HEK293 (cell line): ENCODE data around the gene SOX11.

Source experiments
- CTCF ChIA-PET: fragments of 350-600 bp; formaldehyde crosslinking; extraction: SDS; loops from one replicate; lab custom pipeline; 2021; ENCODE audit warnings: antibody characterized with exemption; lab: Yijun Ruan, JAX
- POLR2A ChIA-PET: fragments of 300-600 bp; formaldehyde crosslinking; extraction: SDS; loops from one replicate; lab custom pipeline; 2020; ENCODE audit warnings: antibody characterized with exemption, inconsistent platforms; lab: Yijun Ruan, JAX
- H3K27ac ChIP-seq: fragments of 200-500 bp; sonication (Bioruptor generic); 2 replicates; pipeline ENCODE4 v1.5.1; 2014; ENCODE audit warnings: low read depth, low read length, control low read depth, inconsistent platforms; ENCODE audit errors: extremely low read depth
- H3K36me3 ChIP-seq, 2 experiments: fragments of 200-500 bp in 1 of 2; sonication (Bioruptor generic) in 1 of 2; 1 replicate in 1 of 2; 2 replicates in 1 of 2; pipeline ENCODE4 v1.5.1; 2014 to 2017; ENCODE audit warnings: inconsistent platforms in 2 of 2, low read length in 2 of 2; ENCODE audit not compliant: control insufficient read depth in 2 of 2, insufficient read depth in 1 of 2
- H3K4me1 ChIP-seq: fragments of 200-500 bp; sonication (Bioruptor generic); 2 replicates; pipeline ENCODE4 v1.5.1; 2014; ENCODE audit warnings: mild to moderate bottlenecking, low read length, inconsistent platforms; ENCODE audit not compliant: control insufficient read depth, insufficient read depth
- H3K4me3 ChIP-seq: 2 replicates; pipeline ENCODE4 v1.5.1; 2011; ENCODE audit warnings: low read depth, mild to moderate bottlenecking, control low read depth, low read length, moderate library complexity
- H3K9me3 ChIP-seq: fragments of 200-500 bp; sonication (Bioruptor generic); 2 replicates; pipeline ENCODE4 v1.5.1; 2014; ENCODE audit warnings: low read depth, low read length, inconsistent platforms; ENCODE audit not compliant: control insufficient read depth, insufficient read depth
- MYNN ChIP-seq: fragments of 450-650 bp; formaldehyde crosslinking; IDR thresholded peaks from 2 replicates; pipeline ENCODE4 v1.5.1; 2016; ENCODE audit warnings: missing biosample characterization, missing genetic modification characterization, borderline replicate concordance
- OVOL3 ChIP-seq: fragments of 450-650 bp; formaldehyde crosslinking; IDR thresholded peaks from 2 replicates; pipeline ENCODE4 v1.5.1; 2016; ENCODE audit warnings: missing biosample characterization, missing genetic modification characterization
- PRDM10 ChIP-seq: fragments of 450-650 bp; formaldehyde crosslinking; IDR thresholded peaks from 2 replicates; pipeline ENCODE4 v1.5.1; 2016; ENCODE audit warnings: missing biosample characterization, missing genetic modification characterization
- ZIC2 ChIP-seq: fragments of 450-650 bp; formaldehyde crosslinking; IDR thresholded peaks from 2 replicates; pipeline ENCODE4 v1.5.1; 2016; ENCODE audit warnings: missing biosample characterization, missing genetic modification characterization
- ZNF16 ChIP-seq: fragments of 450-650 bp; formaldehyde crosslinking; IDR thresholded peaks from 2 replicates; pipeline ENCODE4 v1.5.1; 2016; ENCODE audit warnings: low read depth, missing biosample characterization, missing genetic modification characterization
- ZNF184 ChIP-seq: fragments of 450-650 bp; IDR thresholded peaks from 2 replicates; pipeline ENCODE4 v1.5.1; 2018; ENCODE audit warnings: missing biosample characterization, mild to moderate bottlenecking, missing genetic modification characterization
- ZNF211 ChIP-seq: fragments of 450-650 bp; formaldehyde crosslinking; IDR thresholded peaks from 2 replicates; pipeline ENCODE4 v1.5.1; 2016; ENCODE audit warnings: low read depth, missing biosample characterization, missing genetic modification characterization
- ZNF214 ChIP-seq: fragments of 450-650 bp; formaldehyde crosslinking; IDR thresholded peaks from 2 replicates; pipeline ENCODE4 v1.5.1; 2017; ENCODE audit warnings: missing biosample characterization, mild to moderate bottlenecking, missing genetic modification characterization, borderline replicate concordance
- ZNF274 ChIP-seq, 2 experiments: fragments of 200-500 bp in 1 of 2; fragments of 450-650 bp in 1 of 2; sonication (Bioruptor generic) in 1 of 2; formaldehyde crosslinking in 1 of 2; IDR thresholded peaks; 2 replicates each; pipeline versions ENCODE4 v1.5.1 to v1.6.1; 2014 to 2016; ENCODE audit warnings: borderline replicate concordance in 1 of 2, inconsistent platforms in 1 of 2, low read length in 1 of 2, missing biosample characterization in 1 of 2, missing genetic modification characterization in 1 of 2
- ZNF280D ChIP-seq: fragments of 450-650 bp; formaldehyde crosslinking; IDR thresholded peaks from 2 replicates; pipeline ENCODE4 v1.5.1; 2016; ENCODE audit warnings: missing biosample characterization, missing genetic modification characterization
- ZNF366 ChIP-seq: fragments of 450-650 bp; formaldehyde crosslinking; conservative IDR thresholded peaks from 2 replicates; pipeline ENCODE4 v1.5.1; 2016; ENCODE audit warnings: missing biosample characterization, missing genetic modification characterization
- ZNF561 ChIP-seq: fragments of 450-650 bp; IDR thresholded peaks from 2 replicates; pipeline ENCODE4 v1.5.1; 2018; ENCODE audit warnings: missing biosample characterization, missing genetic modification characterization, borderline replicate concordance
- ZNF600 ChIP-seq: fragments of 450-650 bp; formaldehyde crosslinking; IDR thresholded peaks from 2 replicates; pipeline ENCODE4 v1.5.1; 2016; ENCODE audit warnings: missing biosample characterization, missing genetic modification characterization
- ZNF624 ChIP-seq: fragments of 450-650 bp; formaldehyde crosslinking; IDR thresholded peaks from 2 replicates; pipeline ENCODE4 v1.5.1; 2017; ENCODE audit warnings: missing biosample characterization, missing genetic modification characterization
- TF ChIP-seq, protein P1 (sequence below): fragments of 450-650 bp; IDR thresholded peaks from 2 replicates; pipeline ENCODE4 v1.5.1; 2018; ENCODE audit warnings: missing biosample characterization, missing genetic modification characterization

The SOX11 gene

DNA sequence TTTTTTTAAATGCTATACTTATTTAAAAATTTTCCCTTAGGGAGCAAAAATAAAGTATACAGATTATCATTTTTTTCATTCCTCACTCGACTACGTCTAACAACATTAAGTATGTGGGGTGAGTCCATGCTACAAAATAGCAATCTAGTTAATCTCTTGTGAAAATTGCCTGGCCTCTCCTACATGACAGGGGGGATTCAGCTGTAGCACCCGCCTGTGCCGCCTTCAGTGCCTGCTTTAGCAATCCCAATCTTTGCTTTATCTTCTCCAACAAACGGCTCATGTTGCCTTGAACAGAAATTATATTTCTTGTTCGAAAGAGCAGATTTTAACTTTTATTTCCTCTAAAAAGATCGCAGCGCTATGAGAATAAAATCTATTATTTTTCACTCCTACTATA, 2.4 kb upstream of the SOX11 start:
- POLR2A ChIA-PET, result no interaction called here
- H3K9me3 ChIP-seq, result no peaks in the 10 kb centered on the region
- no peak overlapping the region for H3K4me3 ChIP-seq
- TF ChIP-seq PRDM10, result no peak
- no peak for TF ChIP-seq ZNF184 (tag by site-specific recombination)
- TF ChIP-seq ZNF214 (tag by site-specific recombination), result no peak
- TF ChIP-seq ZNF366, result no peak
- no peak for TF ChIP-seq ZNF16 (tag by site-specific recombination)
- no peak for TF ChIP-seq ZNF211 (tag by site-specific recombination)
- no peak for TF ChIP-seq ZIC2 (tag by site-specific recombination)
- no peak for TF ChIP-seq OVOL3 (tag by site-specific recombination)
- no peak for TF ChIP-seq ZNF561 (tag by site-specific recombination)
- TF ChIP-seq ZNF274 (IDR thresholded peaks at IDR 0.05; ENCODE audit: low read length), result no peak
- TF ChIP-seq ZNF274 (tag by site-specific recombination; IDR thresholded peaks at IDR 0.05; ENCODE audit: borderline replicate concordance), result no peak
- no peak for TF ChIP-seq ZNF280D (tag by site-specific recombination)
- TF ChIP-seq, protein P1, sequence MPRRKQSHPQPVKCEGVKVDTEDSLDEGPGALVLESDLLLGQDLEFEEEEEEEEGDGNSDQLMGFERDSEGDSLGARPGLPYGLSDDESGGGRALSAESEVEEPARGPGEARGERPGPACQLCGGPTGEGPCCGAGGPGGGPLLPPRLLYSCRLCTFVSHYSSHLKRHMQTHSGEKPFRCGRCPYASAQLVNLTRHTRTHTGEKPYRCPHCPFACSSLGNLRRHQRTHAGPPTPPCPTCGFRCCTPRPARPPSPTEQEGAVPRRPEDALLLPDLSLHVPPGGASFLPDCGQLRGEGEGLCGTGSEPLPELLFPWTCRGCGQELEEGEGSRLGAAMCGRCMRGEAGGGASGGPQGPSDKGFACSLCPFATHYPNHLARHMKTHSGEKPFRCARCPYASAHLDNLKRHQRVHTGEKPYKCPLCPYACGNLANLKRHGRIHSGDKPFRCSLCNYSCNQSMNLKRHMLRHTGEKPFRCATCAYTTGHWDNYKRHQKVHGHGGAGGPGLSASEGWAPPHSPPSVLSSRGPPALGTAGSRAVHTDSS, result no peak
- no peak for TF ChIP-seq ZNF600 (tag by site-specific recombination)
- TF ChIP-seq MYNN, result no peak
- H3K27ac ChIP-seq, result no peak overlapping the region
- CTCF ChIA-PET, result no interaction called here
- no peaks in the 10 kb centered on the region for H3K4me1 ChIP-seq
- H3K36me3 ChIP-seq, result no peaks in the 10 kb centered on the region

DNA sequence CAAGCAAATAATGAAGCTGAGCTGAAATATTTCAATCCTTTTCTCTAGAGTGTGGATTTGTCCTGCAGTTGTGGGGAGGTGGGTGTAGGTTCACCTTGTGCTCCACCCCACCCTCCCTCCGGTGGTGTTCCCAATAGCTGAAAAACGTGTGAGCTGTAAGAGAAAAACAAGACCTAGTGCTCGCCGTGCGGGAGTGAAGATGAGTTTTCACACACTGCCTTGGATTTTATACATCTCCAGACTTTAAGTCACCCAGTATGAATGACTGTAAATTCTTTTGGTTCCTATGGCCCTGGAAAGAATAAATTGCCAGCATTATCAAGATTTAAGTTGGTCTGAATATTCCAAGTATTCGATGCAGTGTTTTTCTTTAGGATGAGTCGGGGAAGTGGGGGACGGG, 1.9 kb upstream of the SOX11 start:
- TF ChIP-seq ZNF624 (tag by site-specific recombination), result no peak
- H3K36me3 ChIP-seq, result 0 out of 3 replicates have a peak, but pooled peaks cover 0 to 3% of the 10 kb centered on the region in 2 experiments
- no peak overlapping the region for H3K4me3 ChIP-seq
- POLR2A ChIA-PET, result no interaction called here
- CTCF ChIA-PET, result no interaction called here
- no peaks in the 10 kb centered on the region for H3K9me3 ChIP-seq
- H3K4me1 ChIP-seq, result no peaks in the 10 kb centered on the region
- H3K27ac ChIP-seq, result no peak overlapping the region
